GM12874 (cell line): ENCODE results near the gene MIAT.

Experiments used
- CTCF ChIP-seq: IDR thresholded peaks from 2 replicates; pipeline ENCODE4 v1.5.1; 2011; ENCODE audit warnings: low read depth, mild to moderate bottlenecking, control low read depth, low read length, moderate library complexity; ENCODE audit not compliant: insufficient read depth

Gene MIAT

GRCh38 chr22:26656891-26657851 lies at the start of gene MIAT:
Gene MIAT (plus strand): TSS chr22:26657588.
- no peak for TF ChIP-seq CTCF

- TF ChIP-seq CTCF, result no peak
Observed at GRCh38 chr22:26608129-26608528, 49.3 kb upstream of the MIAT start.

GRCh38 chr22:26609287-26609686 lies 48.1 kb upstream of the MIAT start:
- no peak for TF ChIP-seq CTCF

- TF ChIP-seq CTCF, result no peak
Observed at GRCh38 chr22:26610072-26610958, 47.1 kb upstream of the MIAT start.

GRCh38 chr22:26610996-26611395 lies 46.4 kb upstream of the MIAT start:
- TF ChIP-seq CTCF, result no peak

- TF ChIP-seq CTCF, result no peak
Observed at GRCh38 chr22:26612652-26613051, 44.7 kb upstream of the MIAT start.

GRCh38 chr22:26614322-26614721 lies 43.1 kb upstream of the MIAT start:
- TF ChIP-seq CTCF, result no peak
